ENCODE measurements around the gene GPATCH8.

The GPATCH8 gene

GRCh38 chr17:44464037-44464436 is 39.2 kb downstream of the GPATCH8 start:
- no peak for DNase-seq (ENCODE audit: low read depth in 1 of 2, low spot score in 1 of 2)

GRCh38 chr17:44451832-44452231 is 51.4 kb downstream of the GPATCH8 start:
- no peak for DNase-seq (ENCODE audit: low read depth in 1 of 2, low spot score in 1 of 2)

GRCh38 chr17:44451016-44451627 is 52.1 kb downstream of the GPATCH8 start:
- no peak for DNase-seq (ENCODE audit: low read depth in 1 of 2, low spot score in 1 of 2)

GRCh38 chr17:44448412-44448811 is 54.8 kb downstream of the GPATCH8 start:
- no peak for DNase-seq (ENCODE audit: low read depth in 1 of 2, low spot score in 1 of 2)

- no peak for DNase-seq (ENCODE audit: low read depth in 1 of 2, low spot score in 1 of 2)
These were observed 58.5 kb downstream of the GPATCH8 start for GRCh38 chr17:44444735-44445105.

GRCh38 chr17:44442806-44443205 is 60.4 kb downstream of the GPATCH8 start:
- no peak for DNase-seq (ENCODE audit: low read depth in 1 of 2, low spot score in 1 of 2)

- DNase-seq (ENCODE audit: low read depth in 1 of 2, low spot score in 1 of 2): no peak
These were observed 64.0 kb downstream of the GPATCH8 start for GRCh38 chr17:44439168-44439567.

GRCh38 chr17:44438636-44439035 is 64.6 kb downstream of the GPATCH8 start:
- DNase-seq (ENCODE audit: low read depth in 1 of 2, low spot score in 1 of 2): no peak

- DNase-seq (ENCODE audit: low read depth in 1 of 2, low spot score in 1 of 2): no peak
These were observed 66.9 kb downstream of the GPATCH8 start for GRCh38 chr17:44436336-44436735.

- no peak for DNase-seq (ENCODE audit: low read depth in 1 of 2, low spot score in 1 of 2)
These were observed 70.7 kb downstream of the GPATCH8 start for GRCh38 chr17:44432254-44433157.

GRCh38 chr17:44424828-44425461 is 78.3 kb downstream of the GPATCH8 start:
- DNase-seq (ENCODE audit: low read depth in 1 of 2, low spot score in 1 of 2): no peak

- DNase-seq (ENCODE audit: low read depth in 1 of 2, low spot score in 1 of 2): no peak
These were observed 85.7 kb downstream of the GPATCH8 start for GRCh38 chr17:44417553-44417952.

- no peak for DNase-seq (ENCODE audit: low read depth in 1 of 2, low spot score in 1 of 2)
These were observed 86.5 kb downstream of the GPATCH8 start for GRCh38 chr17:44416558-44417289.

GRCh38 chr17:44414394-44415155 is 88.6 kb downstream of the GPATCH8 start:
- DNase-seq (ENCODE audit: low read depth in 1 of 2, low spot score in 1 of 2): no peak

GRCh38 chr17:44409309-44410028 is 93.7 kb downstream of the GPATCH8 start:
- no peak for DNase-seq (ENCODE audit: low read depth in 1 of 2, low spot score in 1 of 2)

- DNase-seq (ENCODE audit: low read depth in 1 of 2, low spot score in 1 of 2): no peak
These were observed 94.4 kb downstream of the GPATCH8 start for GRCh38 chr17:44408786-44409185.

GRCh38 chr17:44402564-44403172 is 100.5 kb downstream of the GPATCH8 start:
- DNase-seq (ENCODE audit: low read depth in 1 of 2, low spot score in 1 of 2): no peak

- DNase-seq (ENCODE audit: low read depth in 1 of 2, low spot score in 1 of 2): no peak
These were observed 102.9 kb downstream of the GPATCH8 start for GRCh38 chr17:44400226-44400847.
